SK-N-SH treated with all-trans-retinoic acid at 6 μM for 48 hours (cell line): ENCODE data around the gene CACNA2D4.

Experiments used
- CSDC2 ChIP-seq: fragments of 250-450 bp; sonication (Bioruptor Pico); IDR thresholded peaks from 2 replicates; pipeline ENCODE4 v1.5.0; 2020; ENCODE audit warnings: mild to moderate bottlenecking, moderate library complexity
- ESRRG ChIP-seq: fragments of 250-450 bp; sonication (Bioruptor Pico); IDR thresholded peaks from 2 replicates; pipeline ENCODE4 v1.6.1; 2021; ENCODE audit warnings: mild to moderate bottlenecking
- GLIS3 ChIP-seq: fragments of 250-450 bp; sonication (Bioruptor Pico); IDR thresholded peaks from 2 replicates; pipeline ENCODE4 v1.5.0; 2020; ENCODE audit warnings: mild to moderate bottlenecking, moderate library complexity
- PATZ1 ChIP-seq: fragments of 250-450 bp; sonication (Bioruptor Pico); IDR thresholded peaks from 2 replicates; pipeline ENCODE4 v1.8.0; 2020; ENCODE audit warnings: mild to moderate bottlenecking, moderate library complexity, borderline replicate concordance
- SNAI2 ChIP-seq: fragments of 250-450 bp; sonication (Bioruptor Pico); IDR thresholded peaks from 2 replicates; pipeline ENCODE4 v1.5.0; 2020; ENCODE audit warnings: mild to moderate bottlenecking, moderate library complexity
- ZFP30 ChIP-seq: fragments of 450-650 bp; formaldehyde crosslinking; IDR thresholded peaks from 2 replicates; pipeline ENCODE4 v1.5.0; 2022; ENCODE audit warnings: mild to moderate bottlenecking, moderate library complexity
- ZNF8 ChIP-seq: fragments of 450-650 bp; formaldehyde crosslinking; IDR thresholded peaks from 2 replicates; pipeline ENCODE4 v1.5.0; 2020; ENCODE audit warnings: mild to moderate bottlenecking, moderate library complexity

GRCh38 chr12:1920971-1921370 lies 2.5 kb upstream of the CACNA2D4 start:
- no peak for TF ChIP-seq PATZ1 (CRISPR knock-in tag)
- no peak for TF ChIP-seq ZFP30 (CRISPR knock-in tag)
- no peak for TF ChIP-seq SNAI2 (CRISPR knock-in tag)
- TF ChIP-seq GLIS3 (CRISPR knock-in tag) = no peak
- no peak for TF ChIP-seq ESRRG (CRISPR knock-in tag)
- TF ChIP-seq ZNF8 (CRISPR knock-in tag) = no peak
- no peak for TF ChIP-seq CSDC2 (CRISPR knock-in tag)
